Activated CD4-positive, alpha-beta T cell treated with anti-CD3 and anti-CD28 coated beads, Interleukin-2, amount 50 U/mL, for 16 hours (primary cell): ENCODE results near the gene TBC1D3I.

Experiments
- DNase-seq: peaks from one replicate; pipeline ENCODE4 v3.0.0-alpha.2; 2020

TBC1D3I gene

DNA sequence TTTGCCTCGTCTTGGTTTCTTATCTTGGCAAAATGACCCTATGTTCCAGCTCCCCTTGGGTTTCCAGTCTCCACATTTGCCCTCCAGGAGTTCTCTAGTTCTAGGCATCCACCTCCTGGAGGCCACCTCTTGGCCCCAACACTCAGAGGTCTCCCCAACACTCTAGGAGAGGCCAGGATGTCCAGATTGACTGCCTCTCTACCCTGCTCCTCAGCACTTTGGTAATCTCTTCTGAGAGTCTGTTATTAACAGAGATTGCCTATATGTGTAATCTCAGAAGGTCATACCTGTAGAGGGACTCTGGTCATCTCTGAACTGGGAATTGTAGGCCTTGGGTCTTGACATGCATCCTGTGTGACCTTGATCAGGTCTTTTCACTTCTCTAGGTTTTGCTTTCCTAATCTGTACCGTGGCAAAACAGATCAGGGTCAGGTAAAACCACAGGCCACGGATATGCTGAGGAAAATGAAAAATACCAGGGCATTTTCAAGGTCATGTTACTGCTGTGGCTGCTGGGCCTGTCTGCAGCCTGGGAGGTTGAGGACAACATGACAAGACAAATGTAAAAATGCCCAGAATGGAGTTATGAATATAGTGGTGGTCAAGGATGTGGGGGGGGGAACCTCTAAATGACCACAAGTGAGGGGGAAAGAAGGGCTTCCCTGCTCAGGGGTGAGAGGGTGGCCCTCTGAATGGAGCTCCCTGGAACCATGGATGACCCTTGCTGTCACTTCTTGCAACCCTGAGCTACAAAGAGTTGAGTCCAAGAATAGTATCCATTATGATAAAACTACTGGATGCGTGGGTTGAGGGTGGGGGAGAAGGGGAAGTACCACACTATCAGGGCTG, 58.5 kb downstream of the TBC1D3I start:
- DNase-seq: no peak

DNA sequence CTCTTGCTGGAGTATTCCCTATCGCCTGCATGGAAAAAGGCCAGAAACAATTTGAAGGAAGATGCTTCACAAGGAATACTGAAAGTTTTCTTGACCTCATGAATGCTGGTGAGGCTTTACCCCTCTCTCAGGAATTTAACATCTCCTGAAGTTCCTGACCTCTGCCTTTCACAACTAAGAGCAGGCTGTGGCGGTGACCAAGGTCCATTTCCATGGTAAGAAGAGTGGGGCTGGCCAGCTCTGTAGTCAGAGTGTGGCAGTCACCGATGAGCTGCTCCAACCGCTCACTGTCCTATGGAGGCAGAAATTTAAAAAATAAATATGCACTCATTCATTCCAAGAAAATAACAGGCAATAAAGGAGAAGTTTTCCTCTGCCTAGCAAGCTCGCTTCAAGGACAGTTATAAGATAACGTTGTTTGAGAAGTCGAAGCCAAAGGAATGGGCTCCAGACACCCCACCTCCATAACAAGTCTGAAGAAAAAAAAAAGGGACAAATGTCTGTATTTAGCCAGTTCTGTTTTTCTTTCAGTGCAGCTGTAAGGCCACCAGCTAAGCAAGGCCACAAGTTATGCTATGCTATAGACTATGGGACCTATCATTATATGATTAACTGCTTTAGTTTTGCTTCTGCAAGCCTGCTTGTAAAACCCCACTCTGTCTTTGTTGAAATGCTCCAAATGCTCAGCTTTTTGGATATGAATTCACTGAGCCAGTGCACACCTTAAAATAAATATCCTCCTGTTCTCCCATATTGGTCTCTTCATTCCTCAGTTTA, 59.5 kb downstream of the TBC1D3I start:
- DNase-seq: no peak
